Upper lobe of left lung (tissue), 6 donors: ENCODE data around the gene TNKS1BP1. TPM values are rescaled to one million over a fixed set of nuclear protein-coding genes. Genes with fewer than 3 reads are reported as not detected.
A peak's percentile ranks its signal among the peaks of the same experiment; 100 is the strongest.

ENCODE experiments used
- ATAC-seq, 2 donors: fragments of 200-7000 bp; cut with Tn5 transposase; one replicate each; pipeline ENCODE4 v1.9.1; 2022; ENCODE audit warnings: mild to moderate bottlenecking in 2 of 2, moderate library complexity in 2 of 2; ENCODE audit not compliant: low FRiP score in 2 of 2
- DNase-seq, 2 donors: peaks; one replicate each; pipeline ENCODE4 v3.0.0-alpha.2; 2019 to 2020
- H3K27ac ChIP-seq, 4 donors: fragments of 200-600 bp; sonication (generic); one replicate each; pipeline ENCODE4 v1.5.1; 2016 to 2019
- H3K27me3 ChIP-seq, 4 donors: fragments of 200-600 bp; sonication (generic); one replicate each; pipeline ENCODE4 v1.5.1; 2017 to 2019
- H3K36me3 ChIP-seq, 4 donors: fragments of 200-600 bp; sonication (generic); one replicate each; pipeline ENCODE4 v1.5.1; 2016 to 2019
- H3K4me1 ChIP-seq, 4 donors: fragments of 200-600 bp; sonication (generic); one replicate each; pipeline ENCODE4 v1.5.1; 2018 to 2019
- H3K4me3 ChIP-seq, 4 donors: fragments of 200-600 bp; sonication (generic); one replicate each; pipeline ENCODE4 v1.5.1; 2017 to 2019; ENCODE audit warnings: mild to moderate bottlenecking in 2 of 4, moderate library complexity in 1 of 4
- H3K9me3 ChIP-seq, 4 donors: fragments of 200-600 bp; sonication (generic); one replicate each; pipeline ENCODE4 v1.5.1; 2018 to 2019
- EP300 ChIP-seq, 4 donors: sonication (generic); formaldehyde crosslinking; IDR thresholded peaks; one replicate each; pipeline ENCODE4 v1.5.1; 2017; ENCODE audit warnings: antibody characterized with exemption in 4 of 4, control low read depth in 2 of 4
- POLR2A ChIP-seq, 4 donors: fragments of 450-650 bp; IDR thresholded peaks; one replicate each; pipeline ENCODE4 v1.5.1; 2016 to 2017; ENCODE audit warnings: antibody characterized with exemption in 4 of 4, mild to moderate bottlenecking in 2 of 4
- POLR2AphosphoS5 ChIP-seq, 2 donors: sonication (generic); formaldehyde crosslinking; IDR thresholded peaks; one replicate each; pipeline ENCODE4 v1.5.1; 2017; ENCODE audit warnings: antibody characterized with exemption in 2 of 2
- WGBS, 2 donors: methylation state at CpG; one replicate each; pipeline ENCODE4 v1.1.5; 2017 to 2018; 5-methylcytosine and 5-hydroxymethylcytosine counted together
- total RNA-seq, 6 donors: library from RNA; depleted of rRNA in 4 of 6; stranded (reverse); fragments of >200 nt in 4 of 6; gene quantifications; one replicate each; pipeline versions ENCODE4 v1.1.0 to v1.2.1, GENCODE V29; 2016 to 2021
- TF ChIP-seq, protein P1 (sequence below), 6 experiments: fragments of 450-650 bp in 4 of 6; fragments of 200-600 bp in 2 of 6; sonication (generic) in 2 of 6; IDR thresholded peaks; one replicate each; pipeline ENCODE4 v1.5.1; 2016 to 2019; ENCODE audit warnings: antibody characterized with exemption in 6 of 6
- donor health status: DM: no; HTN: no; CAD: no; lungs with moderate emphysema.
- donor health status: DM: no; HTN: yes; CAD: no; lungs with severe emphysema.

The TNKS1BP1 gene
- total RNA-seq, 6 donors from 2014 or later: 120 to 322 (median 184) TPM

DNA sequence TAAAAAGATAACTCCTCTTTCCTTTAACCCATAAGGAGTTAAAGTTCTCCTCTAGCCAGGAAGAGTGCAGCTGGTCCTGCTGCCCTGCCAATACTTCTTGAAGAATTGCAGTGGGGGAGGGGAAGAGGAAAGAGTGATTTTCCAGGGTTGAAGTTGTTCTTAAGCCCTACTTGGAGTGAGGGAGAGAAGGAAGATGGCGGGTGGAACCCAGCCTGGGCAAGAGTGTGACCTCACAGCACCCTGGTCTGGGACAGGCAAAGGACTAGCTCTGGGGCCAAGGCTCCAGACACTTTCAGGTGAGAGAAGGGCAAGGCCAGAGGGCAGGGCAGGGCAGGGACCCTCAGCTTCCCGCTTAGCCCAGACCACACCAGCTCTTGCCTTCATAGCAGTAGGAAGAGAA lies 6.6 kb downstream of the TNKS1BP1 start:
- DNase-seq (peak in 1 of 2 donors; percentile 65), ATAC-seq (no peak)
- Histone ChIP-seq H3K4me3 (peak overlapping the region in 1 of 4 donors; percentile 17), H3K27me3 (no peaks in the 10 kb centered on the region), H3K9me3 (no peaks in the 10 kb centered on the region), H3K4me1 (peaks cover 69 to 75% (median 72%) of the 10 kb centered on the region in 4 donors), H3K27ac (peak overlapping the region; percentile 11 to 70 (median 56)), H3K36me3 (peaks cover 21 to 73% (median 54%) of the 10 kb centered on the region in 4 donors)
- TF ChIP-seq, protein P1, sequence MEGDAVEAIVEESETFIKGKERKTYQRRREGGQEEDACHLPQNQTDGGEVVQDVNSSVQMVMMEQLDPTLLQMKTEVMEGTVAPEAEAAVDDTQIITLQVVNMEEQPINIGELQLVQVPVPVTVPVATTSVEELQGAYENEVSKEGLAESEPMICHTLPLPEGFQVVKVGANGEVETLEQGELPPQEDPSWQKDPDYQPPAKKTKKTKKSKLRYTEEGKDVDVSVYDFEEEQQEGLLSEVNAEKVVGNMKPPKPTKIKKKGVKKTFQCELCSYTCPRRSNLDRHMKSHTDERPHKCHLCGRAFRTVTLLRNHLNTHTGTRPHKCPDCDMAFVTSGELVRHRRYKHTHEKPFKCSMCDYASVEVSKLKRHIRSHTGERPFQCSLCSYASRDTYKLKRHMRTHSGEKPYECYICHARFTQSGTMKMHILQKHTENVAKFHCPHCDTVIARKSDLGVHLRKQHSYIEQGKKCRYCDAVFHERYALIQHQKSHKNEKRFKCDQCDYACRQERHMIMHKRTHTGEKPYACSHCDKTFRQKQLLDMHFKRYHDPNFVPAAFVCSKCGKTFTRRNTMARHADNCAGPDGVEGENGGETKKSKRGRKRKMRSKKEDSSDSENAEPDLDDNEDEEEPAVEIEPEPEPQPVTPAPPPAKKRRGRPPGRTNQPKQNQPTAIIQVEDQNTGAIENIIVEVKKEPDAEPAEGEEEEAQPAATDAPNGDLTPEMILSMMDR (IDR thresholded peaks at IDR 0.05): no peak
- TF ChIP-seq EP300 (IDR thresholded peaks at IDR 0.05) (peak in 1 of 4 donors; percentile 5), POLR2AphosphoS5 (IDR thresholded peaks at IDR 0.05) (peak in 1 of 2 donors; percentile 12), POLR2A (IDR thresholded peaks at IDR 0.05) (no peak)
- WGBS, 2 donors: 29 to 41% methylated on average over 1 to 2 of the region's 2 CpGs

DNA sequence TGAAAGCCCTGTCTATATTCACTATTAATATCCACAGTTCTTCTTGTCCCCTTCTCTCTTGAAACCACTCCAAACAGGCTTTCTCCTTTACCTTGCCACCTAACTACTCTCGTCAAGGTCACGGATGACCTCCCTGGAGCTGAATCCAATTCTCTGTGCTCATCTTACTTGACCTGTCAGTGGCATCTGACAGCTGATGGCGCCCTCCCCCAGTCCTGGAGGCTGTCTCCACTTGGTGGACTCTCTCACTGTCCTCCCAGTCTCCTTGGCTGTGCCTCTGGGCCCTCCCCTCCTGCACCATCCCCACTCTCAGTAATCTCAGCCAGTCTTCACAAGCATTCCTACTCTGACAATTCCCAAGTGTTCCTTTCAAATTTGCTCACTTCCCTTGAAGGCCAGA lies 8.7 kb downstream of the TNKS1BP1 start:
- WGBS, 2 donors: 61 to 68% methylated on average over 3 of the region's 3 CpGs
- H3K4me3 ChIP-seq: no peak overlapping the region
- peaks cover 26 to 84% (median 66%) of the 10 kb centered on the region in 4 donors for H3K36me3 ChIP-seq
- DNase-seq (no peak), ATAC-seq (no peak)
- no peaks in the 10 kb centered on the region for H3K9me3 ChIP-seq
- peaks cover 70 to 77% (median 73%) of the 10 kb centered on the region in 4 donors for H3K4me1 ChIP-seq
- peak overlapping the region; percentile 35 to 59 (median 44) for H3K27ac ChIP-seq
- no peaks in the 10 kb centered on the region for H3K27me3 ChIP-seq
- TF ChIP-seq, protein P1 (IDR thresholded peaks at IDR 0.05): no peak
- no peak for TF ChIP-seq POLR2A (IDR thresholded peaks at IDR 0.05)
- no peak for TF ChIP-seq EP300 (IDR thresholded peaks at IDR 0.05)
- TF ChIP-seq POLR2AphosphoS5 (IDR thresholded peaks at IDR 0.05): no peak

DNA sequence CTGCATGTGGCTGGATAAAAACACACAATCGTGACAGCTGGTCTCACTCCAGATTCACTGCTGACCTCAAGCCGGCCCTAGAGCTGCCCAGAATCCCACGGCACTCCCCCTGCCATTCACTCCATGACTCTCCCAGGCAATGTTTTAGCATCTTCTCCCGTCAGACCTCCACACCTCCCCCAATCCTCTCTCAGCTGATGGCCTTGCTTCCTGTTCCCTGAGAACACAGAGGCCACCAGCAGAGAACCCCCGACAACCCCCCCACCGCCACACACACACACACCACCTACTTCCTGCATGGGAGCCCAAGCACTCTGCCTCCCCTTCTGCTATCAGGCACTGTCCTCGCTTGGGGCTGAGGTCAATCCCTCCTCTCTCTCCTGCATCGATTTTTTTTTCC lies 9.3 kb downstream of the TNKS1BP1 start:
- H3K27me3 ChIP-seq: no peaks in the 10 kb centered on the region
- H3K9me3 ChIP-seq: no peaks in the 10 kb centered on the region
- no peak overlapping the region for H3K4me3 ChIP-seq
- peak in 1 of 2 donors; percentile 13 for TF ChIP-seq POLR2AphosphoS5 (IDR thresholded peaks at IDR 0.05)
- TF ChIP-seq, protein P1 (IDR thresholded peaks at IDR 0.05): no peak
- peaks cover 26 to 80% (median 62%) of the 10 kb centered on the region in 4 donors for H3K36me3 ChIP-seq
- H3K4me1 ChIP-seq: peaks cover 66 to 77% (median 74%) of the 10 kb centered on the region in 4 donors
- 18 to 22% methylated on average over 8 of the region's 8 CpGs for WGBS, 2 donors
- no peak for DNase-seq
- H3K27ac ChIP-seq: peak overlapping the region; percentile 35 to 59 (median 44)
- no peak for ATAC-seq

DNA sequence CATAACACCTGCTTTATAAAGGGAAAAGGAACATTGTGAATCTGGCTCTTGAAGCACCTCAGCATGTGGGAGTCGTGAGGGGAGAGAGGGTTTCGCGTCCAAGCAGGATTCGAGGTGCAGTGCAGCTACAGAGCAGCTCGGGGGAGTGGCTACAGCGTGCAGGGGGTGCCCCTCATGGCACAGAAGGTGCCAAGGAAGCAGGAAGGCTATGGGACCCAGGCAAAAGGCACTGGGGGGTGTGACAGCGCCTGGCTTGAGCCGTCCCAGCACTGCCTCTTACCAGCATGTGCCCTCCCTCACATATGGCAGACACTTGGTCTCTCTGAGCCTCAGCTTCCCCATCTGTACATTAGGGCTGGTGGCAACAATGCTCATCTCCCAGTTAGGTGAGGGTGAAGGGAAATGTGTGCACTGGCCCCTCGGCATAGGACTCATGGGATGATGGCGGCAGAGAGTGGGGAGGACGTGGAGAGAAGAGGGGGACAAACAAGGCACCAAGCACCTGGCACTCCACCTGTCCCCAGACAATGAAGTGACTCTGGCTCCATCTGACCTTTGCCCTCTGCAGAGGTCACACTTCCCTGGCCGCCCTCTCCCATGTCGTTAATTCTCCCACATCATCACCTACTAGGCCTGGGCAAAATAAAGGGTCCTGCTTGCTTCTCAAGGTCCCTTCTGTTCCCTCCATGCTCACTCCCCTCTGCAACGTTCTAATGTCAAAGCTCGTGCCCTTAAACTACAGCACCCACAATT lies 10.4 kb downstream of the TNKS1BP1 start:
- H3K27me3 ChIP-seq: no peaks in the 10 kb centered on the region
- H3K27ac ChIP-seq: peak overlapping the region in 1 of 4 donors; percentile 22
- no peak overlapping the region for H3K4me3 ChIP-seq
- ATAC-seq: no peak
- H3K9me3 ChIP-seq: no peaks in the 10 kb centered on the region
- no peak for TF ChIP-seq POLR2AphosphoS5 (IDR thresholded peaks at IDR 0.05)
- no peak for TF ChIP-seq EP300 (IDR thresholded peaks at IDR 0.05)
- TF ChIP-seq, protein P1 (IDR thresholded peaks at IDR 0.05): no peak
- no peak for TF ChIP-seq POLR2A (IDR thresholded peaks at IDR 0.05)
- peaks cover 66 to 78% (median 76%) of the 10 kb centered on the region in 4 donors for H3K4me1 ChIP-seq
- peaks cover 22 to 79% (median 64%) of the 10 kb centered on the region in 4 donors for H3K36me3 ChIP-seq
- WGBS, 2 donors: 91 to 94% methylated on average over 13 to 15 of the region's 15 CpGs
- DNase-seq: no peak
